ENCODE data around the gene CLN3. TPM values are rescaled to one million over a fixed set of nuclear protein-coding genes. Genes with fewer than 3 reads are reported as not detected.
A peak's percentile ranks its signal among the peaks of the same experiment; 100 is the strongest.
"Not testable (repeated sequence)": the region's sequence is repeated elsewhere in the genome, so short reads cannot be mapped to it uniquely, and the experiment has no call there.

The CLN3 gene
- total RNA-seq, 1 experiment from 2014 or later: 70.3 TPM

GRCh38 chr16:28491230-28491969 lies 474 bp downstream of the CLN3 start:
- Histone ChIP-seq H3F3A (ENCODE audit: insufficient read depth, low read depth) (peaks cover 11% of the 10 kb centered on the region), H3K4me3 (peak overlapping the region; percentile 78), H3K9me3 (ENCODE audit: insufficient read depth, low read depth) (no peaks in the 10 kb centered on the region), H4K20me1 (ENCODE audit: insufficient read depth) (no peaks in the 10 kb centered on the region), H3K27me3 (ENCODE audit: insufficient read depth, low read depth) (no peaks in the 10 kb centered on the region), H2AFZ (peak overlapping the region; percentile 81), H3K79me2 (ENCODE audit: low read depth) (peaks cover 18% of the 10 kb centered on the region), H3K4me1 (replicated peaks; ENCODE audit: insufficient read depth) (peaks cover 26% of the 10 kb centered on the region), H3K36me3 (ENCODE audit: low read depth) (peaks cover 12% of the 10 kb centered on the region; the same call in 1 of the 2 replicates), H3K9me2 (ENCODE audit: insufficient read depth) (no peaks in the 10 kb centered on the region), H3K27ac (peak overlapping the region; percentile 91), H3K4me2 (peak overlapping the region; percentile 72)
- ChIA-PET CTCF (interaction anchor here (0.6 kb wide), 3 partner anchors 58 to 187 kb away, joined by 3 to 19 read pairs (median 3); no protein-coding TSS in a partner anchor), POLR2A (ENCODE audit: unreplicated experiment) (interaction anchor here (0.6 to 0.9 kb wide), 3 partner anchors 8 to 118 kb away, joined by 3 to 16 read pairs (median 9); no protein-coding TSS in a partner anchor)
- intact Hi-C loops (cut with micrococcal nuclease; ENCODE audit: unreplicated experiment): loop anchor here (1.0 to 5.0 kb wide), 2 partner anchors 36 to 58 kb away; no protein-coding TSS in a partner anchor
- peak; percentile 72 to 95 for DNase-seq
- TF ChIP-seq CTCF (conservative IDR thresholded peaks at IDR 0.05): no peak; the same call in 1 of the 2 replicates
- TF ChIP-seq EZH2 (IDR thresholded peaks at IDR 0.05; ENCODE audit: low read depth): no peak
- BruUV-seq (replicated peaks): TSS peak; percentile 35

- no TSS peak for BruUV-seq (replicated peaks)
- Histone ChIP-seq H3K36me3 (ENCODE audit: low read depth) (peaks cover 24% of the 10 kb centered on the region), H2AFZ (no peak overlapping the region), H4K20me1 (ENCODE audit: insufficient read depth) (no peaks in the 10 kb centered on the region), H3K4me1 (replicated peaks; ENCODE audit: insufficient read depth) (peaks cover 11% of the 10 kb centered on the region; the same call in 1 of the 2 replicates), H3K27me3 (ENCODE audit: insufficient read depth, low read depth) (no peaks in the 10 kb centered on the region), H3K4me2 (no peak overlapping the region), H3K27ac (no peak overlapping the region), H3K79me2 (ENCODE audit: low read depth) (peaks cover 18% of the 10 kb centered on the region), H3K9me3 (ENCODE audit: insufficient read depth, low read depth) (no peaks in the 10 kb centered on the region), H3K4me3 (no peak overlapping the region), H3K9me2 (ENCODE audit: insufficient read depth) (no peaks in the 10 kb centered on the region), H3F3A (ENCODE audit: insufficient read depth, low read depth) (peaks cover 11% of the 10 kb centered on the region)
- POLR2A ChIA-PET (ENCODE audit: unreplicated experiment): no interaction called here
- intact Hi-C loops (cut with micrococcal nuclease; ENCODE audit: unreplicated experiment): no loop called here
- no peak for TF ChIP-seq CTCF (conservative IDR thresholded peaks at IDR 0.05)
- no peak for TF ChIP-seq EZH2 (IDR thresholded peaks at IDR 0.05; ENCODE audit: low read depth)
- no peak for DNase-seq
- CTCF ChIA-PET: no interaction called here
Measured at GRCh38 chr16:28486266-28486665, 5.6 kb downstream of the CLN3 start.

- H3K4me2 ChIP-seq; DNase-seq; H3K9me2 ChIP-seq (ENCODE audit: insufficient read depth); H3K4me1 ChIP-seq (replicated peaks; ENCODE audit: insufficient read depth); H3F3A ChIP-seq (ENCODE audit: insufficient read depth, low read depth); H3K27me3 ChIP-seq (ENCODE audit: insufficient read depth, low read depth); BruUV-seq (replicated peaks); H2AFZ ChIP-seq; H3K4me3 ChIP-seq; H3K79me2 ChIP-seq (ENCODE audit: low read depth); H4K20me1 ChIP-seq (ENCODE audit: insufficient read depth); H3K27ac ChIP-seq; intact Hi-C loops (cut with micrococcal nuclease; ENCODE audit: unreplicated experiment); H3K9me3 ChIP-seq (ENCODE audit: insufficient read depth, low read depth): not testable (repeated sequence)
- H3K36me3 ChIP-seq (ENCODE audit: low read depth): peaks cover 34% of the 10 kb centered on the region
- ChIA-PET POLR2A (ENCODE audit: unreplicated experiment) (interaction anchor here (0.5 kb wide), 1 partner anchor 9 kb away, joined by 16 read pairs; the partner anchor contains the start of gene CLN3), CTCF (interaction anchor here (0.7 kb wide), 1 partner anchor 58 kb away, joined by 16 read pairs; no protein-coding TSS in a partner anchor)
Measured at GRCh38 chr16:28483361-28483760, 8.5 kb downstream of the CLN3 start.
